ENCODE data around the gene DIAPH1. TPM values are rescaled to one million over a fixed set of nuclear protein-coding genes. Genes with fewer than 3 reads are reported as not detected.
A peak's percentile ranks its signal among the peaks of the same experiment; 100 is the strongest.

DIAPH1 gene
- total and polyA plus RNA-seq, 3 experiments from 2014 or later, result 151 to 217 (median 212) TPM

DNA sequence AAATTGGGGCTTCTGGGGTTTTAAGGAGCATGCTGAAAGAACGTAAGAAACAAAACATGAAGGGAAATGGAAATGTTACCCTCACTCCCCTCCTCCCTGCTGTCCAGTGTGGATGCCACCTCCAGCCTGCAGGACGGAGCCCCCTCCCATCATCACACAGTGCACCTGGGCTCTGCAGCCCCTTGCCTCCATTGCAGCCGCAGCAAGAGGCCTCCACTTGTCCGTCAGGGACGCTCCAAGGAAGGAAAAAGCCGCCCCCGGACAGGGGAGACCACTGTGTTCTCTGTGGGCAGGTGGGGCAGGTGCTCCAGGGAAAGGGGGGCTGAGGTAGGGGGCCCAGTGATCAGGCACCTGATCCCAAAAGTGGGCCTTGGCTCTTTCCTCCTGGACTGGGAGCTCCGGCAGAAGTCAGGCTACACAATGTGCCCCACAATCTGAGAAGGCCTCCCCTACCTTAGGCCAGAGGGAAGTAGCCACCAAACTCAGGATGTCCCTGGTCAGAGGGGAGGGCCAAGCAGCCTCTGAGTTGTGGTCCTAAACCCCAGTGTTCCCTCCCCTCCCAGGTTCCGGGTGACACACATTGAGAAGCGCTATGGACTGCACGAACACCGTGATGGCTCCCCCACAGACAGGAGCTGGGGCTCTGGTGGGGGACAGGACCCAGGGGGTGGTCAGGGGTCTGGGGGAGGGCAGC lies 20.7 kb upstream of the DIAPH1 start:
- Mint-ChIP-seq H3K27ac (peak overlapping the region in 4 of 8 donors; percentile 21 to 94 (median 58)), H3K4me3 (peak overlapping the region in 3 of 7 donors; percentile 47 to 95 (median 70)), H3K27me3 (no peaks in the 10 kb centered on the region), H3K36me3 (peaks cover 0 to 52% (median 2%) of the 10 kb centered on the region in 3 donors), H3K9me3 (no peaks in the 10 kb centered on the region), H3K4me1 (peaks cover 23 to 37% (median 25%) of the 10 kb centered on the region in 3 donors)
- Histone ChIP-seq H3K27ac (ENCODE audit: low read depth, low read length) (no peak overlapping the region), H3K36me3 (ENCODE audit: insufficient read depth, low read length) (no peaks in the 10 kb centered on the region), H3K9me3 (ENCODE audit: low read length) (no peaks in the 10 kb centered on the region), H3K27me3 (ENCODE audit: insufficient read depth, low read length, poor library complexity, severe bottlenecking) (no peaks in the 10 kb centered on the region), H3K4me1 (ENCODE audit: insufficient read depth, low read length) (peaks cover 29% of the 10 kb centered on the region), H3K4me3 (ENCODE audit: low read length) (no peak overlapping the region)
- POLR2A ChIA-PET, result interaction anchor here (3.6 kb wide), 1 partner anchor 10 kb away, joined by 46 read pairs; the partner anchor contains the start of gene FCHSD1
- CTCF ChIA-PET, result interaction anchor here (2.1 to 8.3 kb wide), 3 partner anchors 11 to 47 kb away, joined by 6 to 119 read pairs (median 37); partner anchors contain the start of genes DIAPH1 and FCHSD1
- no peak for DNase-seq

DNA sequence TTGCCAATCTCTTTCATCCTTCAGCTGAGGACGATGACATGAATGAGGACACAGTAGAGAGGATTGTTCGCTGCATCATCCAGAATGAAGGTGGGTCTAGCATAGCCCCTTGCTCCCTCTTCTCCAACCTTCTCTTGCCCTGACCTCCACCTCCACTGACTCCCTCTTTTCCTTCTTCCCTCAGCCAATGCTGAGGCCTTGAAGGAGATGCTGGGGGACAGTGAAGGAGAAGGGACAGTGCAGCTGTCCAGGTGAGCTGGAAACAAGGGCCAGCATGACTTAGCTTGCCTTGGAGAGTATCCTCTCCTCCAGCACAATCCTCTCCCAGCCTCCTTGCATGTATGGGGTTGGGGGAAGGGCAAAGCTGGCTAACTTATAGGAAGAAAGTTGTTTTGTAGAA lies 20.0 kb upstream of the DIAPH1 start:
- no peaks in the 10 kb centered on the region for H3K36me3 ChIP-seq (ENCODE audit: insufficient read depth, low read length)
- H3K27me3 ChIP-seq (ENCODE audit: insufficient read depth, low read length, poor library complexity, severe bottlenecking), result no peaks in the 10 kb centered on the region
- Mint-ChIP-seq H3K4me1 (peaks cover 29 to 44% (median 32%) of the 10 kb centered on the region in 3 donors), H3K27me3 (peaks cover 0 to 1% of the 10 kb centered on the region in 2 donors), H3K36me3 (peaks cover 0 to 51% (median 5%) of the 10 kb centered on the region in 3 donors), H3K27ac (peak overlapping the region; percentile 79 to 96 (median 92)), H3K9me3 (no peaks in the 10 kb centered on the region), H3K4me3 (peak overlapping the region; percentile 92 to 96 (median 94))
- no peak for DNase-seq
- peaks cover 35% of the 10 kb centered on the region for H3K4me1 ChIP-seq (ENCODE audit: insufficient read depth, low read length)
- H3K27ac ChIP-seq (ENCODE audit: low read depth, low read length), result no peak overlapping the region
- ChIA-PET POLR2A (interaction anchor here (3.2 to 3.6 kb wide), 3 partner anchors 11 to 47 kb away, joined by 13 to 46 read pairs (median 25); partner anchors contain the start of genes DIAPH1 and FCHSD1), CTCF (interaction anchor here (1.4 to 8.3 kb wide), 5 partner anchors 8 to 46 kb away, joined by 3 to 119 read pairs (median 22); partner anchors contain the start of genes DIAPH1 and FCHSD1)
- H3K9me3 ChIP-seq (ENCODE audit: low read length), result no peaks in the 10 kb centered on the region
- no peak overlapping the region for H3K4me3 ChIP-seq (ENCODE audit: low read length)

DNA sequence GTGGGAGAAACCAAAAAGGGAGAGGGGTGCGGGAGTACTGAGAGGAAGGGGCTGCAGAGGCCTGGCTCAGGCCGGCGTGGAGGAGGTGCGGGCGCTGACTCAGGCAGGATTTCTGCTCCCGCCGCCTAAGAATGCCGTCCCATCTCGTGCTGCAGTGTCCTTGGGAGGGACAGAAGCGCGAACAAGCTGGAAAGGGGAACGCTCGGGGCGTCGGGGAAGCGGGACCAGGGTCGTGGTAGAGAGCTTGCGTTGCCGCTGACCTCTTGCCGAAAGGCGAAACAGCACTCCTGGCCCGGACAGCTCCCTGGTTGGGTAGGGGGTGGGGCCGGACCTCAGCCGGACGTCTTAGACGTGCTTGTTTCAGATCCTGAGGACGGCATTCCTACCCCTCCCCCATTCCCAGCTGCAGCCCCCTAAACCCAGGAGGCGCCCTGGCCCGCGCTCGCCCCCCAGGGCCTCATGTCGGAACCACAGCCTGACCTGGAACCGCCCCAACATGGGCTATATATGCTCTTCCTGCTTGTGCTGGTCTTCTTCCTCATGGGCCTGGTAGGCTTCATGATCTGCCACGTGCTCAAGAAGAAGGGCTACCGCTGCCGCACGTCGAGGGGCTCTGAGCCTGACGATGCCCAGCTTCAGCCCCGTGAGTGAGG lies 19.1 kb upstream of the DIAPH1 start:
- Mint-ChIP-seq H3K4me3 (peak overlapping the region; percentile 92 to 96 (median 94)), H3K27me3 (peaks cover 0 to 1% of the 10 kb centered on the region in 2 donors), H3K27ac (peak overlapping the region; percentile 79 to 96 (median 92)), H3K36me3 (peaks cover 0 to 48% (median 5%) of the 10 kb centered on the region in 3 donors), H3K9me3 (no peaks in the 10 kb centered on the region), H3K4me1 (peaks cover 30 to 51% (median 39%) of the 10 kb centered on the region in 3 donors)
- Histone ChIP-seq H3K4me3 (ENCODE audit: low read length) (peak overlapping the region; percentile 97), H3K4me1 (ENCODE audit: insufficient read depth, low read length) (peaks cover 35% of the 10 kb centered on the region), H3K27me3 (ENCODE audit: insufficient read depth, low read length, poor library complexity, severe bottlenecking) (no peaks in the 10 kb centered on the region), H3K27ac (ENCODE audit: low read depth, low read length) (peak overlapping the region; percentile 85), H3K36me3 (ENCODE audit: insufficient read depth, low read length) (no peaks in the 10 kb centered on the region), H3K9me3 (ENCODE audit: low read length) (no peaks in the 10 kb centered on the region)
- peak; percentile 46 to 79 (median 60) for DNase-seq
- ChIA-PET POLR2A (interaction anchor here (1.4 to 3.6 kb wide), 5 partner anchors 12 to 331 kb away, joined by 4 to 46 read pairs (median 13); partner anchors contain the start of genes DIAPH1, FCHSD1 and RNF14), CTCF (interaction anchor here (0.9 to 8.3 kb wide), 16 partner anchors 8 to 318 kb away, joined by 3 to 119 read pairs (median 8); partner anchors contain the start of genes DIAPH1, FCHSD1 and TAF7)

DNA sequence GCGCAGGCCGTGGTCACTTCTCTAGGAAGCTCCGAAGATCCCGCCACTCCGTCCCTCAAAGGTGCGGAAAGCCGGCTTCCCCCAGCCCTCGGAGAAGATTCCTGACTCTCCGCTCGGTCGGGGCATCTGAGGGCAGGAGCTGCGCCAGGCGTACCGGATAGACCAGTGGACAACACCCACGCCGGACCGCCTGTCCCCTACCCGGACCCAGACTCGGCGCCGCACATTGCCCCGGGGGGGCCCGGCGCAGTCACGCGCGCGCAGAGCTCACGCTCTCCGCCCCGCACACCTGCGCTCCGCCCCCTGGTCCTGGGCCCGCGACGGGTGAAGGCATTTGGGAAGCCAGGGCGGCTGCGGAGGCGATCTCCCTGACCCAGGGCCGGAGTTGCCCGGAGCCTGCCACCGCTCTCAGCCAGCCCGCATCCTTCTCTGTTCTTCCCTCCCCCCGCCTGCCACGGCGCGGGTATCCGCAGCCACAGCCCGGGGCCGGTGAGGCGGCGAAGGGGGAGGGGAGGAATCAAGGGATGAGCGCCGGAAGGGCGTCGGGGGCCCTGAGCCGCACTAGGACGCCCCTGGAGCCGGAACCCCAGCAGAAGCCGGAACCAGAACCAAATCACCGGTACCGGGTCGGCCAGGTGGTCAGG lies 18.4 kb upstream of the DIAPH1 start:
- Mint-ChIP-seq H3K9me3 (no peaks in the 10 kb centered on the region), H3K4me3 (peak overlapping the region; percentile 92 to 96 (median 94)), H3K27ac (peak overlapping the region; percentile 54 to 94 (median 92)), H3K27me3 (peaks cover 0 to 1% of the 10 kb centered on the region in 2 donors), H3K36me3 (peaks cover 0 to 48% (median 5%) of the 10 kb centered on the region in 3 donors), H3K4me1 (peaks cover 31 to 57% (median 45%) of the 10 kb centered on the region in 3 donors)
- H3K4me3 ChIP-seq (ENCODE audit: low read length), result peak overlapping the region; percentile 97
- no peaks in the 10 kb centered on the region for H3K9me3 ChIP-seq (ENCODE audit: low read length)
- no peaks in the 10 kb centered on the region for H3K27me3 ChIP-seq (ENCODE audit: insufficient read depth, low read length, poor library complexity, severe bottlenecking)
- peak overlapping the region; percentile 85 for H3K27ac ChIP-seq (ENCODE audit: low read depth, low read length)
- peaks cover 35% of the 10 kb centered on the region for H3K4me1 ChIP-seq (ENCODE audit: insufficient read depth, low read length)
- POLR2A ChIA-PET, result interaction anchor here (0.8 to 3.6 kb wide), 8 partner anchors 13 to 332 kb away, joined by 4 to 46 read pairs (median 8); partner anchors contain the start of genes DIAPH1, FCHSD1, RNF14 and TAF7
- DNase-seq, result peak; percentile 45 to 72 (median 57)
- CTCF ChIA-PET, result interaction anchor here (0.5 to 8.3 kb wide), 20 partner anchors 7 to 317 kb away, joined by 3 to 119 read pairs (median 6); partner anchors contain the start of genes DIAPH1, FCHSD1 and TAF7
- peaks cover 6% of the 10 kb centered on the region for H3K36me3 ChIP-seq (ENCODE audit: insufficient read depth, low read length)

DNA sequence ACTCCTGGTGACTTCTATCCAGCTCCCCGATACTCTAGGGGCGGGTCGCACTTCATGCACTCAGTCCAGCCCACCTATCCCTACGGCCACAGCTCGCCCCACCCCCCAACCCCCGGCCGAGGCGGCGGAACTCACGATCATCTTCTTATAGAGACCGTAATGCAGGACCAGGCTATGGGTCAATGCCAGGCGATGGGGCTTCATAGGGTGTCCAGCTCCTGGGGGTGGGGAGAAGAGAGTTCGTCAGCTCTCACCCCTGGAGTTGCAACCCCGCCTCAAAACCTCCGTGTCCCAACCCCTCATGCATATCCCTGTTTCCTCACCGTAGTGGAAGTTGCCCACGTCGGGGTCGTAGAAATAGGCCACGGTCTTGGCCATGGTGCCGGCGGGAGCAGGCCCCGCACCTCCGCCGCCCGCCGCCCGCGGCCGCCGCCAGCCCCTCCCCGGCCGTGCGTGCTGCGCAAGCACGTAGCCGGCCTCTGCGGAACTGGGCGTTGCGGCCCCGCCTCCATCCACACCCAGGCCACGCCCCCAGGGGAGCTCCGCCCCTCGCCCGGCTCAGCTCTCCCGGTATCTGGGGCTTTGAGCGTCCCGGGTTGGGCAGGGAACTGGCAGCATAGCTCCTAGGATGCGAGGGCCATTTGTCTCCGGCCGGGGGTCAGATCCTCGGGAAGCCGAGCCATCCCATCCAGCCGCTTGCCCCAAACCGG lies 17.8 kb upstream of the DIAPH1 start, which contains the start of the genes HDAC3 and RELL2:
Gene HDAC3, minus strand, starts transcription at position 437 of the 710 bp plus-strand sequence. Its CDS starts 59 bp downstream, at position 378.
Gene RELL2, plus strand, starts transcription at position 585 of the 710 bp plus-strand sequence. CDS start 1,229 bp downstream, outside the sequence.
- H3K36me3 Mint-ChIP-seq, result peaks cover 0 to 46% (median 5%) of the 10 kb centered on the region in 3 donors
- no peaks in the 10 kb centered on the region for H3K9me3 ChIP-seq (ENCODE audit: low read length)
- no peaks in the 10 kb centered on the region for H3K9me3 Mint-ChIP-seq
- peaks cover 0 to 1% of the 10 kb centered on the region in 2 donors for H3K27me3 Mint-ChIP-seq
- POLR2A ChIA-PET, result interaction anchor here (0.6 to 3.6 kb wide), 9 partner anchors 13 to 333 kb away, joined by 3 to 46 read pairs (median 8); partner anchors contain the start of genes DIAPH1, FCHSD1, RNF14 and TAF7
- H3K27ac Mint-ChIP-seq, result peak within 1 kb of the TSS; percentile 90 to 98 (median 93)
- DNase-seq, result peak; percentile 89 to 94 (median 91)
- peak within 1 kb of the TSS; percentile 92 to 96 (median 94) for H3K4me3 Mint-ChIP-seq
- H3K4me1 ChIP-seq (ENCODE audit: insufficient read depth, low read length), result peaks cover 35% of the 10 kb centered on the region
- H3K4me3 ChIP-seq (ENCODE audit: low read length), result peak within 1 kb of the TSS; percentile 97
- peaks cover 7% of the 10 kb centered on the region for H3K36me3 ChIP-seq (ENCODE audit: insufficient read depth, low read length)
- H3K27ac ChIP-seq (ENCODE audit: low read depth, low read length), result peak within 1 kb of the TSS; percentile 85
- CTCF ChIA-PET, result interaction anchor here (0.5 to 8.3 kb wide), 15 partner anchors 8 to 316 kb away, joined by 3 to 119 read pairs (median 9); partner anchors contain the start of genes DIAPH1, FCHSD1 and TAF7
- H3K27me3 ChIP-seq (ENCODE audit: insufficient read depth, low read length, poor library complexity, severe bottlenecking), result no peaks in the 10 kb centered on the region
- peaks cover 32 to 55% (median 50%) of the 10 kb centered on the region in 3 donors for H3K4me1 Mint-ChIP-seq

DNA sequence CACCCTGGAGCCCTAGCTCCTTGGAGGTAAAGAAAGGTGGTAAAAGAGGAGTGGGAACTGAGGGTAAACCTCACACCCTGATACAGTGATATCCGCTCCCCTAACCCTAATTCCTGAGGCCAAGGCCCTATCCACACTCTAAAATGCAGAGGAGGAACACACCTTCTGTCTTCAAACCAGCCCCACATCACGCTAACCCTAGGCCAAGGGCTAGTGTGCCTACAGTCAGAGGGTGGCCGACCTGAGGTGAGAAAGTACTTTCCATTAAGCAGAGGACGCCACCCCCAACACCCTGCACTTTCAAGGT lies 17.3 kb upstream of the DIAPH1 start:
- peaks cover 0 to 1% of the 10 kb centered on the region in 2 donors for H3K27me3 Mint-ChIP-seq
- DNase-seq, result no peak
- H3K36me3 Mint-ChIP-seq, result peaks cover 0 to 46% (median 5%) of the 10 kb centered on the region in 3 donors
- H3K27ac Mint-ChIP-seq, result peak overlapping the region; percentile 79 to 98 (median 92)
- H3K4me1 Mint-ChIP-seq, result peaks cover 33 to 59% (median 54%) of the 10 kb centered on the region in 3 donors
- H3K27me3 ChIP-seq (ENCODE audit: insufficient read depth, low read length, poor library complexity, severe bottlenecking), result no peaks in the 10 kb centered on the region
- H3K9me3 ChIP-seq (ENCODE audit: low read length), result no peaks in the 10 kb centered on the region
- peaks cover 35% of the 10 kb centered on the region for H3K4me1 ChIP-seq (ENCODE audit: insufficient read depth, low read length)
- peaks cover 7% of the 10 kb centered on the region for H3K36me3 ChIP-seq (ENCODE audit: insufficient read depth, low read length)
- no peaks in the 10 kb centered on the region for H3K9me3 Mint-ChIP-seq
- POLR2A ChIA-PET, result interaction anchor here (0.6 to 3.6 kb wide), 6 partner anchors 14 to 315 kb away, joined by 3 to 46 read pairs (median 10); partner anchors contain the start of genes DIAPH1, FCHSD1 and TAF7
- CTCF ChIA-PET, result interaction anchor here (1.0 to 8.3 kb wide), 9 partner anchors 15 to 72 kb away, joined by 3 to 119 read pairs (median 8); partner anchors contain the start of gene DIAPH1
- peak overlapping the region; percentile 85 for H3K27ac ChIP-seq (ENCODE audit: low read depth, low read length)
- H3K4me3 Mint-ChIP-seq, result peak overlapping the region; percentile 92 to 96 (median 94)
- H3K4me3 ChIP-seq (ENCODE audit: low read length), result peak overlapping the region; percentile 97
